Activated CD8-positive, alpha-beta memory T cell treated with anti-CD3 and anti-CD28 coated beads, Interleukin-2, amount 50 U/mL, for 4 hours (primary cell): ENCODE measurements around the gene MAMDC2.
"Not testable (repeated sequence)": the region's sequence is repeated elsewhere in the genome, so short reads cannot be mapped to it uniquely, and the experiment has no call there.

Experiments used
- DNase-seq: peaks from one replicate; pipeline ENCODE4 v3.0.0-alpha.2; 2020

MAMDC2 gene

DNA sequence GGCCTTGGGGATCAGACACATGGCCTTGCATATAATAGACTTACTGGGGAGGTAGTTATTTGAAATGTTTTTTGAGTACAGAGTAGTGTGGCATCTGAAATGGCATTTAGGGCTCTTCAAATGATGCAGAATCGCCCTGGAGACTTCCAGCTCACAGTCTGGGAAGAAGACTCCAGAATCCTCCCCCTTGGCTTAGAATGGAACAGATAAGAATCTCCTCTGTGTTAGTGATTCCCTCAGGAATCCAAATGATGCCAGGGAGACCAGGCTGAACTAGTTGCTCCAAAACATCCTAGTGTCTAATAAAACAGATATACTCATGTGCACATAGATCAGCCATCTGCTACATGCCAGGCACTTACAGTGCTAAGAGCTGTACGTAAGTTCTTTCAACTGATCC is 176.6 kb downstream of the MAMDC2 start:
- no peak for DNase-seq

DNA sequence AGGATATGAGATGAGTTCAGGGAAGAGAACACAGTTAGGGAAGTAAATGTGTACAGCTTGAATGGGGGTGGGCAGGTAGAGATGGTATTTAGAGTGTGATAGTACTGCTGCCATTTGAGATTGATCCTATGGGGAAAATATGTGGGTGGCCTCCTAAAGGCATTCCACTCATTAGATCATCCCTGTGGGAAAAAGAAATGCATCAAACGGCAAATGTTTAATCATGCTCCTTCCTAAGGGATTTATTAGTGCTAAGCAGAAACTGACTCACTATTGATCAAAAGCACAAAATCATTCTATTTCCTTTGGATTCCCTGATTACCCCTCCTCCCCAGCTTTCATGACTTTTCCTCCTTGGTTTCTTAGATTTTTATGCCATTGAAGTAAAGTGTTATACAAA is 178.7 kb downstream of the MAMDC2 start:
- DNase-seq: no peak

DNA sequence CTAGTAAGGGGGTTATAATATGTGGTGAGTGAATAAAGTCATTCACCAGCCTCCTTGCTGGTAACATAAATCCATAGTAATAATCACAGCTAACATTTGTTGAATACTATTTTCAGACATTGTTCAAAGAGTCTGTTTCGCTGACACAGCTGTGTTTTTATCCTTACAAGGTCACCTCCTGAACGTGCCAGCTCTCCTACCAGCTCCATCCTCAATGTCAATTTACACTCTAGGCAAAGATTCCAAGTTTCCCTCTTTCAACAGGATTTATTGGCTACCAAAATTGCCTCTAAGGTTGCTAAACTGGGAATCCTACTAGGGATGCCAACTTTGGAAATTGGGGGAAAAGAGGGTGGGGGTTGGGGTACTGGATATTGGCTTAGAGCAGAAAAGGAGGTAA is 184.5 kb downstream of the MAMDC2 start:
- no peak for DNase-seq

DNA sequence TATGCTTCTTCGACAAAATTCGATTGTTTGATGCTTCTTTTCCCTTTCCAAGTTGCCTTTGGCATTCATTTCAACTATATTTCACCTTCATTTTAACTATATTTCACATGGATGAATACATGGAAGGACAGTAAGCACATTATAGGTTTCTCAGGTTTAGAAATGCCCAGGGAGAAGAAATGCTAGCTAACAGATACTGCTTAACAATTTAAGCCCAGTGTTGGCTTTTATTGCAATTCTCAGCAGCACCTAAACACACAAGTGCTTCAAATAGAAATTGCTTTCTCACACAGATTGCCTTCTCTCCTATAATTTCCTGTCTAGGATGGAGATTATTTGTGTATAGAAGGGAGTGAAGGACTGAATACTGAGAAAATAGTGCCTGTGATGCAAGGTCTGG is 185.0 kb downstream of the MAMDC2 start:
- DNase-seq: no peak

DNA sequence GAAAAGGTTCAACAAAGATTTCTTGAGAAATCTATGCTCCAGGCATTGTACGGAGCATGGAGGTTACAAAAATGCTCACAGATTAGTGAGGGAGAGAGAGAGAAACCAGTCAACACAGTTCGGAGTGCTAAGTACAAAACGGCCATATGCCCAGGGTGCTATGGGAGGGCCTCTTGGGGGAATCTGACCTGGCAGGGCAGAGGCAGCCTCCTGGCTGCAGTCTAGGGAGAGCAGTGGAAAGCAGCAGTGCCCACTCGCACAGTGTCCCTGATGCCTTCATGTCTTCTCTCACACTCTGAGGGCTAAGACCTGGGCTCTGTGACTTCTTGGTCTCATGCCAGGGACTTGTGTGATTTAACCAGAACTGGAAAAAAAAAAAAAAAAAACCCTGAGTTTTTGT is 185.4 kb downstream of the MAMDC2 start:
- no peak for DNase-seq

DNA sequence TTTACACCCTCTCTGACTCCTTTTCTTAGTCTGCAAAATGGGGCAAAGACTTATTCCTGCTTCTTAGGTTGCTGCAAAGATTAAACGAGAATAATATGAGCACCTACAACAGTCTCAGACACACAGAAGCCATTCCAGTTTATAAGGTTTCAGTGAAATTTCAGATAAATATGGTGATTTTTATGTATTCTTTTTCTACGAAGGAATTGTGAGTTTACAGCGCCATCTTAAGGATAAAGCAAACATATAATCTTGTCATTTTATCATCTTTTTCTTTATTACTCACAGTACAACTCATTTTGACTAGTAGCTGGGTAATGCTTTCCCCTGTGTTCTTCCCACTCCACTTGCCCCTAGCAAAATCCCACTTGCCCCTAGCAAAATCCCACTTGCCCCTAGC is 185.9 kb downstream of the MAMDC2 start:
- DNase-seq: no peak

DNA sequence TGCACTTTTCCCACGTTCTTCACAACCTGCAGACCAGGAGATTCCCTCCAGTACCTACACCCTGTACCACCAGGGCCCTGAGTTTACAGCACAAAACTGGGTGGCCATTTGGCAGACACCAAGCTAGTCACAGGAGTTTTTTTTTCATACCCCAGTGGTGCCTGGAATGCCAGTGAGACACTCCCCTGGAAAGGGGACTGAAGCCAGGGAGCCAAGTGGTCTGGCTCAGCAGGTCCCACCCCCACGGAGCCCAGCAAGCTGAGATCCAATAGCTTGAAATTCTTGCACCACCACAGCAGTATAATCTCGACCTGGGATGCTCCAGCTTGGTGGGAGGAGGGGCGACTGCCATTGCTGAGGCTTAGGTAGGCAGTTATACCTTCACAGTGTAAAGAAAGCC is 188.8 kb downstream of the MAMDC2 start:
- no peak for DNase-seq

DNA sequence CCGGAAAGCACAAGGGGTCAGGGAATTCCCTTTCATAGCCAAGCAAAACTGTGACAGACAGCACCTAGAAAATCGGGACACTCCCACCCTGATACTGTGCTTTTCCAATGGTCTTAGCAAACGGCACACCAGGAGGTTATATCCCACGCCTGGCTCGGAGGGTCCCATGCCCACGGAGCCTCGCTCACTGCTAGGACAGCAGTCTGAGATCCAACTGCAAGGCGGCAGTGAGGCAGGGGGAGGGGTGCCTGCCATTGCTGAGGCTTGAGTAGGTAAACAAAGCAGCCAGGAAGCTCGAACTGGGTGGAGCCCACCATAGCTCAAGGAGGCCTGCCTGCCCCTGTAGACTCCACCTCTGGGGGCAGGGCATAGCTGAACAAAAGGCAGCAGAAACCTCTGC is 190.6 kb downstream of the MAMDC2 start:
- not testable (repeated sequence) for DNase-seq

DNA sequence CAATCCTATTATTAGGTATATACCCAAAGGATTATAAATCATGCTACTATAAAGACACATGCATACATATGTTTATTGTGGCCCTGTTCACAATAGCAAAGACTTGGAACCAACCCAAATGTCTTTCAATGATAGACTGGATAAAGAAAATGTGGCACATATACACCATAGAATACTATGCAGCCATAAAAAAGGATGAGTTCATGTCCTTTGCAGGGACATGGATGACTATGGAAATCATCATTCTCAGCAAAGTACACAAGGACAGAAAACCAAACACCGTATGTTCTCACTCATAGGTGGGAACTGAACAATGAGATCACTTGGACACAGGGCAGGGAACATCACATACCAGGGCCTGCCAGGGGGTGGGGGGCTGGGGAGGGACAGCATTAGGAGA is 202.3 kb downstream of the MAMDC2 start:
- not testable (repeated sequence) for DNase-seq

DNA sequence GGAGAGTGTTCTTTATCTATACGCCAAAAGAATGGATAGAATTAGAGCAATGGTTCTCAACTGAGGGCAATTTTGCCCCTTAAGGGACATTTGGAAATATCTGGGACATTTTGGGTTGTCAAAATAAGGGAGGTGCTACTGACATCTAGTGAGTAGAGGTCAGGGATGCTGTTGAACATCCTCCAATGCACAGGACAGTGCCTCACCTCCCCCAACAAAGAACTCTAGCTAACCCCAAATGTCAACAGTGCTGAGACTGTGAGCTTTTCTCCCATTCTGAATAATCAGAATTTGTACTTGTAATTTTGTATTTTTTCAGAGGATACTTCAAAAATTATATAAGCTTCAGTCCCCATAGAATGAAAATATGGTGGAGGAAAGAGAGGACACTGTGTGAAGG is 206.6 kb downstream of the MAMDC2 start:
- no peak for DNase-seq

DNA sequence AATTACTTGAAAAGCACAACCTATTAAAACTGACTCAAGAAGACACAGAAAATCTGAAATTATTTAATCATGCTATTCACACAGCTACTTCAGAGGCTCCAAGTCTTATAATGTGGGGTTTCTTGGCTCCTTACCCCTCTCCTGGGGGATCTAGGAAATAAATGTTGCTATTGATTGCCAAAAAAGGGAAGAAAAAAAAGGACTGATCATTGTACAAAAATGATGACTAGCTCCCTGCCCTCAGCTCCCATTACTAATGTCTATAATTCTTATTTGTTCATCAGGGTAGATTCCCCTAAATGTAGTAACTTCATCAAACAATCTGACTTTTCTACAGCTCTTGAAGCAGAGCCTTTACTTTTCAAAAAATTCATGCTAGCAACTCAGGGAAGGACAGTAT is 211.8 kb downstream of the MAMDC2 start:
- no peak for DNase-seq

DNA sequence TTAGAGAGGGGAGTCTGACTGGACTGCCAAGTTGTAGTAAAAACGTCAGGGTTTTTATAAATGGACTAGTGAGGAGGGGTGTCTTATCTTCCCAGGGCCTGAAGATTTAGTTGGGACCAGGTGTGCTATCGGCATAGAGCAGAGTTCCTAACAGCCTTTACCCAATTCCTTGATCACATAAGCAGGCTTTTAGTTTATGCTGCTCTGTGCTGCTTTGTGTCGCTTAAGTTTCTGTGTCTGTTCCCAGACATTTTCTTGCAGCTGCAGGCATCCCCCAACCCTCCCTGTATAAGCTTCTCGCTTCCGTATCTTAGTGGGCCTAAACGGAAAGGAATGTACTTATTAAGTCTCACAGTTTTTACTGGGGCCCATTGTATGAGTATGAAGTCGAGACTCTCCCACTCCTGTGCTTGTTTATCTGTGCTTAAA is 212.5 kb downstream of the MAMDC2 start:
- DNase-seq: no peak

DNA sequence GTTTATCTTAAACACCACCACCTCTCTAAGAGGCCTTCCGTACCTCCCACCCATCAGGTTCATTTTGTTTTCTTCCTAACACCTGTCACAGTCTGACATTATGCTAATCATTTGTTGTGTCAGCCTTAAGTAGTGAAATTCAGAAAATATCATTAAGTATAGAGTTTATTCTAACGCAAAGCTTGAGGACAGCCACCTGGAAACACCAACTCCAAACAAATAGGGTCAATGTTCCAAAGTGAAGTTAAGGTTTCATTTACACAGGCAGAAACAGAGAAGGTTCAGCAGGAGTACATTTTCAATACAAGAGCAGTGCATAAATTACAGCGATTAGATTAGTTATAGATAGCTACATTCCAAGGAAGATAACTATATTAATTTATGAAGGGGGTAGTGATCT is 213.9 kb downstream of the MAMDC2 start:
- DNase-seq: no peak

DNA sequence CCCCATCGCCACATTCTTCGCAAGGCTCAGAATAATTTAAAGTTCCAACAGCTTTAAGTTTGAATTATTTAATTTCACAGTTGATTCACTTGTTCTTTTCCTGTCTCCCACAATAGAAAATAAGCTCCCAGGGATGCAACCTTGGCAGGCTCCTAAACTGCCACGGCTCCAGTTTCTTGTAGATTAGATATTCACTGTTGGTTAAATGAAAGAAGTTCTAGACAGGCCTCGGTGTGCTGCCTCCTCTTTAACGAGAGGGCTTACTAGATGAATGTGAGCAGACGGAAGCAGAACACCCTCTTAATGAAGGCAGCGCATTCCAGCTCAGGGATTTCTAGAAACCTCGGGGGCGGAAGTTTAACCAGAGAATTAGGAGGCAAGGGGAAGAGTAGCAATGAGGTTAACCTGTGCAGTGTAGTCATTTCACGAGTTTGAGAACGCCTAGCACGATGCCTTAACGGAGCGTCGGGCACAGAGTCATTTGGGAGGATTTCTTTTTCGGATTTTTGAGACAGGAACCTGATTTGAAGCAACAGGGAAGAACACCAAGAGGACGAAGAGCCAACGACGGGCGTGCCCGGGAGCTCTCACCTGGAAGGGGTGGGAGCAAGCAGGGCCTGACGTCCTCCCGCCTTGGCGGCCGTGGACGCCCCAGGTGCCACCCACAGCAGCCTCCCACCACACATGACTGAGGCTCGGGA is 214.5 kb downstream of the MAMDC2 start:
- no peak for DNase-seq

DNA sequence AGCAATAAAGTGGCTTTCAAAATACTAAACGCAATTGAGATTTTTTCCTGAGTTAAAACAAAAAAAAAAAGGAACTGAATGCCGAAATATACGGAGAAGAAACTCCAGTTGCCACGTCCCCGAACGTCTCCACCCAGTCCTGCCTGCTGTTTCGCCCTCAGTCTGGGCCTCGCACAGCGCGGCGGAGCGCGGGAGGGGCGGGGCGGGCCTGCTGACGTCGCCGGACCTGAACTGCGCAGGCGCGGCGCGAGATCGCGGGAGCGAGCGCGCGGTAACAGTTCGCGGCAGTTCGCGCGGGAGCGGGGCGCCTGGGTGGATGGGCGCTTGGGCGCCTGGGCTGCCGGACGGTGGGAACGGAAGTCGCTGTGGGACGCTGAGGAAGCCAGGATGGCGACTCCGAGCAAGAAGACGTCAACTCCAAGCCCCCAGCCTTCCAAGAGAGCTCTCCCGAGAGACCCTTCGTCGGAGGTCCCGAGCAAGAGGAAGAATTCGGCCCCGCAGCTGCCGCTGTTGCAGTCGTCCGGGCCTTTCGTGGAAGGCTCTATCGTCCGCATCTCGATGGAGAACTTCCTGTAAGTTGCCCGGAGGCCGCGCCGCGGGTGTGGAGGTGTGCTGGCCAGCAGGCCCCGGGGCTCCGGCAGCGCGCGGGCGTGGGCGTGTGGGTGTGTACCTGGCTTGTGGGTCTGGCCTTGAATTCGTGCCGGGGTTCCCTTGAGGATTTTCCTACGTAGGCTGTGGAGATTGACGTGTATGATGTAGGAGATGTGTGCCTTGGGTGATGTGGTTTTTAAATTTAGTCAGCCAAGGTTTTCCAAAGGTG is 215.3 kb downstream of the MAMDC2 start, which contains the start of gene SMC5:
Gene SMC5, plus strand, starts transcription at position 287 of the 820 bp plus-strand sequence. Its CDS starts 101 bp downstream, at position 388.
- DNase-seq: peak; percentile 88

DNA sequence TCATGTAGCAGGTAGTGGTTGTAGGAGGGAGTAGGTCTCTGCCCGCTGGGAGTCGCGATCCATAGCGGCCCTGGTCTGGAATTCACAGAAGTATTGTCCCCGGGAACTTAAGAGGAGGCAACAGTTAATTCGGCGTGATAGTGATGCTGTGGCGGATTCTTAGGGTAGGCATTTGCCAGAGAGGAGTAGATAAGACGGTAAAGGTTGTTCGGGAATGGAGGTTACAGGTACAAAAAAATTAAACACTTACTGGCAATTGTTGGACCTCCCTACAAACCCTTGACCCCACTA is 215.8 kb downstream of the MAMDC2 start:
- no peak for DNase-seq

DNA sequence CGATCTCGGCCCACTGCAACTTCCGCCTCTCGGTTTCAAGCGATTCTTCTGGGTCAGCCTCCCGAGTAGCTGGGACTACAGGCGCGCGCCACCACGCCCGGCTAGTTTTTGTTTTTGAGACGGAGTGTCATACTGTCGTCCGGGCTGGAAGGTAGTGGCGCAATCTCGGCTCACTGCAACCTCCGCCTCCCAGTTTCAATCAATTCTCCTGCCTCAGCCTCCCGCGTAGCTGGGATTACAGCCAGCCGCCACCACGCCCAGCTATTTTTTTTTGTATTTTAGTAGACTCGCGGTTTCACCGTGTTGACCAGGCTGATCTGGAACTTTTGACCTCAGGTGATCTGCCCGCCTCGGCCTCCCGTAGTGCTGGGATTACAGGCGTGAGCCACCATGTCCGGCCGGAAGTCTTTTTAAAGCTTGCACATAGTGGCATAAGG is 216.4 kb downstream of the MAMDC2 start:
- DNase-seq: no peak

DNA sequence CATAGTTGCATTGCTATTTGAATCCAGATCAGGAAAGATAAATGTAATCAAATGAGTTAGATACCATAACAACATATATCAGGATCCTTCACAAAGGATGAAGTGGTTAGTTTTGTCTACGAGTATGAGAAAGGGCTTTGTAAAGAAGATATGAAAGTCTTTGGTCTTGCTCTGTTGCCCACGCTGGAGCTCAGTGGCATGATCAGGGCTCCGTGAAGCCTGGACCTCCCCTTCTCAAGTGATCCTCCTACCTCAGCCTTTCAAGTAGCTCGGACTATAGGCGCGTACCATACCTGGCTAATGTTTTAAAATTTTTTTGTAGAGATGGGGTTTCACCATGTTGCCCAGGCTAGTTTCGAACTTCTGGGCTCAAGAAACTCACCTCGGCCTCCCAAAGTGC is 217.0 kb downstream of the MAMDC2 start:
- no peak for DNase-seq

DNA sequence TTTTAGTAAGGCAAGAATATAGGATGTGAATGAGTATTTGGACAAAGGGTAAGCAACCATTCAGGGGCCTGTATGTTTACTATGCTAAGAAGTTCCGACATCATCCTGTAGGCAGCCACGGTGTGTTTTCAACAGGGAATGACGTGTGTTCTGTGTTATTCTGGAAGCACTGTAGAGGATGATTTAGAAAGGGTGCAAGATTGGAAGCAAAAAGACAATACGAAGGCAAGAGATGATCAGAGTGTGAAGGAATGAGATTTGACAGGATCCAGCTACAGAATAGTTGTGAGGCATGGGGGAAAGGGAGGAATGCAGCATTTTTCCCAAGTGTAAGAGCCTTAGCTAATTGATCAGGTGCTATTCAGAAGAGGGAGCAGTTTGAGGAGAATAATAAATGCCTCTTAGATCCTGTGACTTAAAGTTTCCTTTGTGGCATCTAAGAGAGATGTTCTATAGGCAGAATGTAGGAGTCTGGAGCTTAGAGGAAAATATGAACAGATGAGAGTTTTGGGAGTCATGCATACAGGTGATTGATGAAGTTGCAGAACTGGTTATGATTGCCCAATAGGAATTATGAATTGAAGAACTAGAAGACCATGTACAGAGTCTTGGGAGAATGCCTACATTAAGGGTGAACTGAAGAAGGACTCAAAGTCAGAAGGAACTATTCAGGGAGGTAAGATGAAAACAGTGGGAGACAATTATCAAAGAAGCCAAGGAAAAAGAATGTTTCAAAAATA is 217.7 kb downstream of the MAMDC2 start:
- no peak for DNase-seq

DNA sequence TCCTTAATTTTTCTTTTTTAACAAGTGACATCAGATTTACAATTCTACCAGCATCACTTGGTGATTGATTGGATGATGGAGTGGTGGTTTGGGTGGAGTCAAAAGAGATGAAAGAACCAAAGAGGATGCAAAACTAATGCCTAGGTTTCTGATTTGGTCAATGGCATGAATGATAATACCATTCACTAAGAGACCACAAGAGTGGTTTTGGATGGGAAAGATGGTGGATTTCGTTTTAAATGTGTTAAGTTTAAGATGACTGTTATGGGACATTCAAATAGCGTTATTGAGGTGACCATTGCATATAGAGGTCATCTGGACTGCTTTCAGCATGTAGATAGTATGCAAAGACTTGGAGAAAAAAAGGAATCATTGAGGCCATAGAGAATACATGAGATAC is 218.7 kb downstream of the MAMDC2 start:
- DNase-seq: no peak

DNA sequence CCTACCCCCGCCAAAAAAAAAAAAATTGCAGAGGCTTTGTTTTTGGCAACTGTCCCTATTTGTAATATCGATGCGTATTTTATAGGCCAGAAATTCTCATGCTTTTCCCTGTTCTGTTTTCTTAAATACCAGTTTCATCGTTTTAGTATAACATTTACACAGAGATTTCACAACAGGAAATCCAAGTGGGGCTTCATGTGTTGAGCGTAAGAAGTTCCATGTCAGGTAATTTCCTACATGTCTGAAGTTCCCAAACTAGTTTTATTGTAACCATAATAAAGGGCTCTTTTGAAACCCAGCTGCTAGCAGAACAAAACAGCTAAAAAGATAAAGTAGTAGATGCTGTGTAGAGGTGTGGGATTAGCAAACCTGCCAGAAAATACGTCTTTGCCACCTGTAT is 219.3 kb downstream of the MAMDC2 start:
- DNase-seq: no peak

DNA sequence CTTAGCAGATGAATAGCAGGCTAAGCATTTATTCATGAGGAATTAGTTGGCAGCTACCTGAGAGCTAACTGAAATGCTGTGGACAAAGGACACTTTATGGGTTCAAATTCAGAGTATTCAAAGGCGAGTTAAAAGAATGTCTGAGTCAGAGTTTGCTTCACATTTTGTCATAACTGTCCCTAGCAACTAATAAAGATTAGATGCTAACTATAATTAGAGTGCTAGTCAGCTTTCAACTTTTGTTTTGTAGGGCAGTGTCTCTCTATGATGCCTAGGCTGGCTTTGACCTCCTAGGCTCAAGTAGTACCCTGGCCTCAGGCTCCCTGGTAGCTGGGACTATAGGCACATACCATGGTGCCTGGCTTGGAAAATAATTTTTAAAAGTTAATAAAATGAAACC is 219.8 kb downstream of the MAMDC2 start:
- no peak for DNase-seq
